HG02938 (cell line): Measurements from ENCODE around the gene HAUS3.
"Not testable (repeated sequence)": the region's sequence is repeated elsewhere in the genome, so short reads cannot be mapped to it uniquely, and the experiment has no call there.

Experiments used
- ATAC-seq: cut with Tn5 transposase; IDR thresholded peaks from one replicate; pipeline ENCODE4 v1.9.1; 2021; ENCODE audit warnings: mild to moderate bottlenecking, moderate library complexity; ENCODE audit not compliant: unreplicated experiment

HAUS3 gene

GRCh38 chr4:2275546-2276251, 33.8 kb upstream of the HAUS3 start:
- ATAC-seq, result no peak

- ATAC-seq, result not testable (repeated sequence)
Observed at GRCh38 chr4:2275044-2275397, 33.1 kb upstream of the HAUS3 start.

GRCh38 chr4:2274320-2275043, 32.6 kb upstream of the HAUS3 start:
- no peak for ATAC-seq

GRCh38 chr4:2273657-2274319, 31.9 kb upstream of the HAUS3 start:
- no peak for ATAC-seq

- ATAC-seq, result no peak
Observed at GRCh38 chr4:2273221-2273620, 31.3 kb upstream of the HAUS3 start.

GRCh38 chr4:2272828-2273120, 30.9 kb upstream of the HAUS3 start:
- no peak for ATAC-seq

GRCh38 chr4:2272026-2272827, 30.3 kb upstream of the HAUS3 start:
- ATAC-seq, result no peak

- ATAC-seq, result no peak
Observed at GRCh38 chr4:2271279-2272025, 29.5 kb upstream of the HAUS3 start.

GRCh38 chr4:2270341-2271165, 28.6 kb upstream of the HAUS3 start:
- ATAC-seq, result no peak

GRCh38 chr4:2269618-2270163, 27.8 kb upstream of the HAUS3 start:
- ATAC-seq, result no peak

GRCh38 chr4:2269206-2269531, 27.2 kb upstream of the HAUS3 start:
- ATAC-seq, result no peak

GRCh38 chr4:2268357-2269205, 26.7 kb upstream of the HAUS3 start:
- no peak for ATAC-seq

- no peak for ATAC-seq
Observed at GRCh38 chr4:2267841-2268240, 25.9 kb upstream of the HAUS3 start.

- ATAC-seq, result no peak
Observed at GRCh38 chr4:2267320-2267811, 25.4 kb upstream of the HAUS3 start.

GRCh38 chr4:2266821-2267220, 24.9 kb upstream of the HAUS3 start:
- no peak for ATAC-seq

GRCh38 chr4:2266181-2266580, 24.3 kb upstream of the HAUS3 start:
- ATAC-seq, result no peak

GRCh38 chr4:2265113-2266110, 23.5 kb upstream of the HAUS3 start:
- no peak for ATAC-seq
